Activated CD8-positive, alpha-beta T cell treated with anti-CD3 and anti-CD28 coated beads for 36 hours (primary cell): ENCODE measurements around the gene STK10. TPM values are rescaled to one million over a fixed set of nuclear protein-coding genes. Genes with fewer than 3 reads are reported as not detected.

Experiments used
- ATAC-seq: fragments of 200-7000 bp; cut with Tn5 transposase; one replicate; pipeline ENCODE4 v1.10.0; 2021; ENCODE audit warnings: mild to moderate bottlenecking, moderate library complexity
- CTCF ChIA-PET: fragments of 350-600 bp; sonication (Branson Sonifier 250); formaldehyde crosslinking; loops from one replicate; lab custom pipeline; 2021; ENCODE audit warnings: antibody characterized with exemption; lab: Charles Lee
- POLR2A ChIA-PET: fragments of 350-600 bp; sonication (Branson Sonifier 250); formaldehyde crosslinking; loops from one replicate; lab custom pipeline; 2021; ENCODE audit warnings: antibody characterized with exemption; lab: Charles Lee
- DNase-seq: peaks from one replicate; pipeline ENCODE4 v3.0.0-alpha.2; 2020
- H3K27ac Mint-ChIP-seq: one replicate; pipeline ENCODE4 v1.8.0; 2021; ENCODE audit warnings: mild to moderate bottlenecking, mixed read lengths
- H3K27me3 Mint-ChIP-seq: one replicate; pipeline ENCODE4 v1.8.0; 2021; ENCODE audit warnings: mixed read lengths
- H3K36me3 Mint-ChIP-seq: one replicate; pipeline ENCODE4 v1.8.0; 2021; ENCODE audit warnings: low read depth, mixed read lengths
- H3K4me1 Mint-ChIP-seq: one replicate; pipeline ENCODE4 v1.8.0; 2021; ENCODE audit warnings: low read depth, mixed read lengths
- H3K4me3 Mint-ChIP-seq: one replicate; pipeline ENCODE4 v1.8.0; 2021; ENCODE audit warnings: mild to moderate bottlenecking, moderate library complexity, mixed read lengths
- H3K9me3 Mint-ChIP-seq: one replicate; pipeline ENCODE4 v1.8.0; 2021; ENCODE audit warnings: mixed read lengths
- CTCF ChIP-seq: fragments of 200-600 bp; IDR thresholded peaks from one replicate; pipeline ENCODE4 v1.8.0; 2022; ENCODE audit warnings: antibody characterized with exemption, mild to moderate bottlenecking
- intact Hi-C: fragments of 100-400 bp; cut with micrococcal nuclease; formaldehyde crosslinking; loops from one replicate; pipeline ENCODE4 v1.10.0; 2022
- total RNA-seq, 2 experiments: library from RNA; stranded (reverse); gene quantifications; one replicate each; pipeline ENCODE4 v1.2.3, GENCODE V29; 2021

The STK10 gene
- total RNA-seq, 2 experiments from 2014 or later: 142 to 143 TPM

- ChIA-PET CTCF (interaction anchor here (1.2 kb wide), 2 partner anchors 16 to 102 kb away, joined by 3 to 4 read pairs; no protein-coding TSS in a partner anchor), POLR2A (no interaction called here)
- Mint-ChIP-seq H3K27ac (no peak overlapping the region), H3K9me3 (no peaks in the 10 kb centered on the region), H3K27me3 (no peaks in the 10 kb centered on the region), H3K4me1 (peaks cover 21% of the 10 kb centered on the region), H3K36me3 (peaks cover 16% of the 10 kb centered on the region), H3K4me3 (no peak overlapping the region)
- intact Hi-C loops: no loop called here
- ATAC-seq (no peak), DNase-seq (no peak)
- no peak for TF ChIP-seq CTCF
These were observed 144.2 kb downstream of the STK10 start for GRCh38 chr5:172043865-172044264.

GRCh38 chr5:172042183-172042582, 145.8 kb downstream of the STK10 start:
- peaks cover 13% of the 10 kb centered on the region for H3K4me1 Mint-ChIP-seq
- H3K36me3 Mint-ChIP-seq: peaks cover 10% of the 10 kb centered on the region
- no peaks in the 10 kb centered on the region for H3K9me3 Mint-ChIP-seq
- DNase-seq: no peak
- no peak for TF ChIP-seq CTCF
- no peak for ATAC-seq
- intact Hi-C loops: no loop called here
- ChIA-PET CTCF (interaction anchor here (0.9 to 4.9 kb wide), 5 partner anchors 15 to 133 kb away, joined by 3 to 84 read pairs (median 3); no protein-coding TSS in a partner anchor), POLR2A (interaction anchor here (0.7 to 1.5 kb wide), 3 partner anchors 22 to 82 kb away, joined by 3 to 4 read pairs (median 4); no protein-coding TSS in a partner anchor)
- H3K27me3 Mint-ChIP-seq: no peaks in the 10 kb centered on the region
- H3K4me3 Mint-ChIP-seq: no peak overlapping the region
- no peak overlapping the region for H3K27ac Mint-ChIP-seq

- DNase-seq: no peak
- intact Hi-C loops: no loop called here
- no peak for TF ChIP-seq CTCF
- ChIA-PET POLR2A (no interaction called here), CTCF (interaction anchor here (2.8 kb wide), 1 partner anchor 127 kb away, joined by 22 read pairs; no protein-coding TSS in a partner anchor)
- H3K4me3 Mint-ChIP-seq: no peak overlapping the region
- peaks cover under 1% of the 10 kb centered on the region for H3K36me3 Mint-ChIP-seq
- H3K27me3 Mint-ChIP-seq: no peaks in the 10 kb centered on the region
- H3K9me3 Mint-ChIP-seq: no peaks in the 10 kb centered on the region
- no peak for ATAC-seq
- H3K27ac Mint-ChIP-seq: no peak overlapping the region
- H3K4me1 Mint-ChIP-seq: peaks cover 22% of the 10 kb centered on the region
These were observed 149.9 kb downstream of the STK10 start for GRCh38 chr5:172038167-172038566.

GRCh38 chr5:172035049-172035448, 153.0 kb downstream of the STK10 start:
- CTCF ChIA-PET: interaction anchor here (3.0 kb wide), 1 partner anchor 127 kb away, joined by 10 read pairs; no protein-coding TSS in a partner anchor
- TF ChIP-seq CTCF: no peak
- H3K27ac Mint-ChIP-seq: no peak overlapping the region

GRCh38 chr5:172031894-172032461, 156.0 kb downstream of the STK10 start:
- intact Hi-C loops: no loop called here
- no peak for TF ChIP-seq CTCF
- ChIA-PET CTCF (interaction anchor here (1.1 to 1.5 kb wide), 2 partner anchors 27 to 120 kb away, joined by 3 read pairs; no protein-coding TSS in a partner anchor), POLR2A (no interaction called here)
- peaks cover 14% of the 10 kb centered on the region for H3K4me1 Mint-ChIP-seq
- peaks cover 15% of the 10 kb centered on the region for H3K36me3 Mint-ChIP-seq
- ATAC-seq (no peak), DNase-seq (no peak)
- H3K27ac Mint-ChIP-seq: no peak overlapping the region
- no peak overlapping the region for H3K4me3 Mint-ChIP-seq
- peaks cover 5% of the 10 kb centered on the region for H3K9me3 Mint-ChIP-seq
- H3K27me3 Mint-ChIP-seq: no peaks in the 10 kb centered on the region

More at GRCh38 chr5:172035049-172035448, 153.0 kb downstream of the STK10 start:
- ATAC-seq: peak; percentile 82
- POLR2A ChIA-PET: interaction anchor here (0.6 kb wide), 1 partner anchor 403 kb away, joined by 3 read pairs; no protein-coding TSS in a partner anchor
- Mint-ChIP-seq H3K4me1 (peaks cover 19% of the 10 kb centered on the region), H3K9me3 (peaks cover 5% of the 10 kb centered on the region), H3K27me3 (no peaks in the 10 kb centered on the region), H3K4me3 (no peak overlapping the region), H3K36me3 (peaks cover 13% of the 10 kb centered on the region)
- peak; percentile 30 for DNase-seq
- intact Hi-C loops: no loop called here
